Activated CD4-positive, alpha-beta T cell treated with anti-CD3 and anti-CD28 coated beads, Interleukin-2, amount 50 U/mL, for 48 hours (primary cell): Measurements from ENCODE around the gene FFAR1.

Experiments
- DNase-seq, 2 experiments: peaks; one replicate each; pipeline ENCODE4 v3.0.0-alpha.2; 2020

The FFAR1 gene

GRCh38 chr19:35395382-35396199, 47.9 kb downstream of the FFAR1 start:
- no peak for DNase-seq

- no peak for DNase-seq
Observed at GRCh38 chr19:35396240-35396885, 48.7 kb downstream of the FFAR1 start.

GRCh38 chr19:35397064-35397463, 49.4 kb downstream of the FFAR1 start:
- no peak for DNase-seq
